Stimulated activated CD4-positive, alpha-beta T cell treated with anti-CD3 and anti-CD28 coated beads, Interleukin-4, amount 100 ng/mL, for 48 hours (primary cell): ENCODE data around the gene LACTBL1.
A peak's percentile ranks its signal among the peaks of the same experiment; 100 is the strongest.
"Not testable (repeated sequence)": the region's sequence is repeated elsewhere in the genome, so short reads cannot be mapped to it uniquely, and the experiment has no call there.

Experiments used
- DNase-seq, 2 donors: peaks; one replicate each; pipeline ENCODE4 v3.0.0-alpha.2; 2020; ENCODE audit warnings: low read depth in 2 of 2

LACTBL1 gene

GRCh38 chr1:22972760-22973159 lies at the start of gene LACTBL1:
TSS of gene LACTBL1 (minus strand) at chr1:22972866. CDS start at chr1:22972316, 550 bp downstream.
- no peak for DNase-seq

- no peak for DNase-seq
Measured at GRCh38 chr1:23021834-23022233, 49.2 kb upstream of the LACTBL1 start.

GRCh38 chr1:23020706-23021405 lies 48.2 kb upstream of the LACTBL1 start:
- DNase-seq, result no peak

- DNase-seq, result peak; percentile 0 to 13
Measured at GRCh38 chr1:23019863-23020625, 47.4 kb upstream of the LACTBL1 start.

- DNase-seq, result peak; percentile 92 to 94
Measured at GRCh38 chr1:23019094-23019862, 46.6 kb upstream of the LACTBL1 start, which contains the start of gene KDM1A. TSS of gene KDM1A (plus strand) at chr1:23019468. CDS start at chr1:23019597, 129 bp downstream.

- no peak for DNase-seq
Measured at GRCh38 chr1:23018661-23019093, 46.0 kb upstream of the LACTBL1 start.

GRCh38 chr1:23013657-23014056 lies 41.0 kb upstream of the LACTBL1 start:
- no peak for DNase-seq

GRCh38 chr1:23010025-23010424 lies 37.4 kb upstream of the LACTBL1 start:
- not testable (repeated sequence) for DNase-seq

- DNase-seq, result no peak
Measured at GRCh38 chr1:23008901-23009300, 36.2 kb upstream of the LACTBL1 start.

- no peak for DNase-seq
Measured at GRCh38 chr1:23007106-23007505, 34.4 kb upstream of the LACTBL1 start.

GRCh38 chr1:23004769-23005168 lies 32.1 kb upstream of the LACTBL1 start:
- not testable (repeated sequence) for DNase-seq

- no peak for DNase-seq
Measured at GRCh38 chr1:23004112-23004511, 31.4 kb upstream of the LACTBL1 start.

- DNase-seq, result not testable (repeated sequence)
Measured at GRCh38 chr1:23002218-23002617, 29.6 kb upstream of the LACTBL1 start.

GRCh38 chr1:23000133-23000532 lies 27.5 kb upstream of the LACTBL1 start:
- DNase-seq, result not testable (repeated sequence)

GRCh38 chr1:22997528-22997927 lies 24.9 kb upstream of the LACTBL1 start:
- DNase-seq, result not testable (repeated sequence)

- DNase-seq, result no peak
Measured at GRCh38 chr1:22995774-22996173, 23.1 kb upstream of the LACTBL1 start.

GRCh38 chr1:22993220-22993795 lies 20.6 kb upstream of the LACTBL1 start:
- not testable (repeated sequence) for DNase-seq

- not testable (repeated sequence) for DNase-seq
Measured at GRCh38 chr1:22992384-22992783, 19.7 kb upstream of the LACTBL1 start.

GRCh38 chr1:22983944-22984343 lies 11.3 kb upstream of the LACTBL1 start:
- no peak for DNase-seq

- not testable (repeated sequence) for DNase-seq
Measured at GRCh38 chr1:22980471-22980790, 7.8 kb upstream of the LACTBL1 start.

- no peak for DNase-seq
Measured at GRCh38 chr1:22978299-22978698, 5.6 kb upstream of the LACTBL1 start.
